NCI-H82 treated with DMSO at 0.1 percent for 48 hours (cell line): Measurements from ENCODE around the gene STRIP1.
"Not testable (repeated sequence)": the region's sequence is repeated elsewhere in the genome, so short reads cannot be mapped to it uniquely, and the experiment has no call there.

ENCODE experiments used
- DNase-seq: peaks from one replicate; lab custom pipeline; 2025; ENCODE audit not compliant: unreplicated experiment; lab: John Stamatoyannopoulos, UW

The STRIP1 gene

DNA sequence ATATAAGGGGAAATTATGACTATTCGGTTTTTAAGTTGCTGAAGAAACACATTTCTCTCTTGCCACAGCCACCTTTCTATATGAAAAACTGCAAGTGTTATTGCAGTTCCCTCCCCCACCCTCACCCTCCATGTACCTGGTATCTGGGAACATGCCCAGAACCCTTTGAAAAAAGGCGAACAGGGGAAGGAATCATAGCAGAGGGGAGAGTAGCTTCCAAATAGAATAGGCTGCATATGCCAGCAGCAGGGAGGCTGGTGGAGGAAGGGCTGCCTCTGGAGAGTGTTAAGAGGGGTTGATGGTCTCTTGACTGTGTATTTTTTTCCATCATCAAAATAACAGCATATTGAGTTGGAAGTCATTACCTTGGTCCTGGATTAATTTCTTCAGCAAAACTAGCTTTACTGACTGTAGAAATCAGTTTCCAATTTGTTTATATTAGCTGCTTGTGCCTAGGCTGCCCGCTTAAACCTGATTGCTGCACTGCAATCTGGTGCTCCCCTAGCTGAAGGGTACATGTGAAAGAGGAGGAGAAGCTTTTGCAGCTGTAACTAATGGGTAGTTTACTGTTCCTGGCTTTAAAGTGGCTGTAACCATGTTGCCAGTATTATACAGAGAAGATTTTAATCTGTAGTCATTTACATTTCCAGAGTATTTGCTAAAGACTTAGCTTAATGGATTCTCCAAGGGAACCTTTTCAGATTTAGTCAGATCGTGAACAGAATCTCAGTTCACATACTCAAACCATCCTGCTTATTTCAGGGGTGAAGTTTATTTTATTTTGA lies 27.2 kb upstream of the STRIP1 start:
- no peak for DNase-seq

- DNase-seq, result no peak
Observed at GRCh38 chr1:110008971-110009565, 25.4 kb upstream of the STRIP1 start.

DNA sequence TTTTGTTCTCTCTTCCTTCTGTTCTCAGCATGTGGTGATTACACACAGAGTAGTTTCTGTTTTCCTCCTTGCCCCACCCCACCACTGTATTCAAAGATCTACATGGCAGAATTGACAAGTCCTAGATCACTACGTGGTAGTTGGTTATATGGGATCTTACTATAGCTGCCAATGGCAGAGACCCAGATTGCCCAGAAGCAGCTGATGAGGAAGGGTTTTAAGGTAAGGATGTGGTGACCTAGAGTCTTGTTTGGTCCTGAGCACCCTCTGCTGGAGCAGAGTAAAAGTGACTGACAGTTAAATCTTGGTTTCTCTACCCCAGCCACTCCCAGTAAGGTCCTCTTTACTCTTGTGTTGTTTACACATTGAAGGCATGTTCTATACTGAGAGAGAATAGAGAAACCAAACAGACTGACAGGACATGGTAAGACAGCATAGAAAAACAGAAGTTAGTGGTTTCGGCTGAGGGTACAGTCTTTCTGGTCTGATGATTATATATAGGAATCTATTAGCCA lies 22.8 kb upstream of the STRIP1 start:
- no peak for DNase-seq

DNA sequence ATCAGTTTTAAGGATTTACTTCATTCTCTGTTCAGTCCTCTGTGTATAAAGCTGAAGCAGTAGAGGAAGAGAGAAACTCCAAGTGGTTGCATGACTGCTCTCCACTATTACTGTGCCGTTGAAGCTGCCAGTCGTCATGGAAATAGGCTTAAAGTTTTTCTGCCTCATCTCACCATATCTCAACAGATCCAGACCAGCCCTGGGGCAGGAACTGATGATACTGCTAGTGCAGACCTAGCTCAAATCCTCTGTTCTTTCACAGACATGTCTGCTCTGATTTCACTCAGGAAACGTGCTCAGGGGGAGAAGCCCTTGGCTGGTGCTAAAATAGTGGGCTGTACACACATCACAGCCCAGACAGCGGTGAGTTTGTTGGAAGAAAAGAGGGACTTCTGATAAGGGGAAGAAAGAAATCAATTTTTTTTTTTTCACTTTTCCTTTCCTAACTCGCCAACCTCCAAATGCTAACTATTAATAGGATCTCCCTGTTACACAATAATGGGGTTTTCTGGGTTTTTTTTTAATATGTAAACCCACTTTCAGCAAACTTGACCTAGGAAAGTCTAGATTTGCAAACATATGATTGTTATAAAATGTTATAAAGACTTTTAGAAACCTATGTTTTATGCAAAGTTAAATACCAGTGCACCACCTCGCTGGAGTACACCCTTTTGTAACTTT lies 22.2 kb upstream of the STRIP1 start:
- DNase-seq, result no peak

DNA sequence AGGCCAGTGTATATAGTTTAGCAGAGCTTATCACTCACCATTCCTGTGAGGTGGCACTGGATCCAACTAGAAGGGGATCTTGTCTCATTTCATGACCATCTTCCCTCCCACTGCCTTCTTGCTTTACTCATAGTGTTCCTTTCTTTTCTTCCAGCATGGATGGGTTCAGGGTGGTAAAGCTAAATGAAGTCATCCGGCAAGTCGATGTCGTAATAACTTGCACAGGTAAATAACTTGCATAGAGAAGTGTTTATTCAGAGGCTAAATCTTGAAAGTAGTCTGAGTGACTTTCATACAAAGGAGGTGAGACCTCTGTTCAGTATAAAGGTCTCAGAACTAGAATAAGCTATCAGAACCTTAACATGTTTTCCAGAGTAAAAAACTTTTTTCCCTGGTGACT lies 16.6 kb upstream of the STRIP1 start:
- no peak for DNase-seq

DNA sequence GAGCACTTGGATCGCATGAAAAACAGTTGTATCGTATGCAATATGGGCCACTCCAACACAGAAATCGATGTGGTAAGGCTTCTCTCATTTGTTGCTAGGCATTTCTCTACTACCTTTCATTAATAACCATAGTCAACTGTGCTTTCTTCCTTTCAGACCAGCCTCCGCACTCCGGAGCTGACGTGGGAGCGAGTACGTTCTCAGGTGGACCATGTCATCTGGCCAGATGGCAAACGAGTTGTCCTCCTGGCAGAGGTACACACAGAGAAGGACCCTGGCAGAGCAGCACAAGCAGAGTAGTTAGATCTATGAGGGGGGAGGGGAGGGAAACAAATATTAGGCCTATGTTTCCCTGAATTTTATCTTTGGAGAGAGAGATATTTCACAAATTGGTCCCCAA lies 16.0 kb upstream of the STRIP1 start:
- no peak for DNase-seq

DNA sequence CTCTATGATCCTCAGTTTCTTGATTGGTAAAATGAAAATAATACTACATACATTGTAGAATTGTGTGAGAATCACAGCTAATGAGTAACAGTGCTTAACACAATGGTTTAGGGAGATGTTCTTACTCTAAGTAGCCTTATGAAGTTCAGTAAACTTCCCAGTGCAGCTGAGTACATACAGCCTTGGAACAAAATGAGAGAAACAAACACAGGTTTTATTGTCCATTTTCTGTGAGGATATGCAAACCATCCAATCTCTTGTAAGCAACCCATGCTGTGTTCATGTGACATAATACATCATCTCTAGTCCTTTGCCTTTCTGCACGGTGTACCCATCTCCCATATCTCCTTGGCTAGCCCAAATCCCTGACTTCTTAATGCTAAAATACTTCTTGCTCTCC lies 14.7 kb upstream of the STRIP1 start:
- DNase-seq, result no peak

DNA sequence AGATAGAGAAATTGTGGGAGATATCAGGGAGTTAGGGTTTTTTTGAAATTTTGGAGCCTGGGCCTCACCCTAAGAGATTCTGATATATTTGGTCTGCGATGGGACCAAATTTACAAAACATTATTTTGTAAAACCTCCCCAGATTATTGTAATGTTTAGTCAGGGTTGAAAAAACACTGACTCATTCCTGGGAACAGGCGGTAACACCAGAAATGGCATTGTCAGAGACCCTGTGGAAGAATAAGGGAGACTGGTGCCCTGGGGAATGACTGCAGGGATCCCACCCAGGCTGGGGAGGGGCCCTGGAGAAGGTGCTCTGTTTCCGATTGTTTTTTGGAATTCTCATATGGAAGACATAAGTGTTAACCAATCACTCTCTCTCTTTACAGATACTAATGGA lies 13.1 kb upstream of the STRIP1 start:
- no peak for DNase-seq

DNA sequence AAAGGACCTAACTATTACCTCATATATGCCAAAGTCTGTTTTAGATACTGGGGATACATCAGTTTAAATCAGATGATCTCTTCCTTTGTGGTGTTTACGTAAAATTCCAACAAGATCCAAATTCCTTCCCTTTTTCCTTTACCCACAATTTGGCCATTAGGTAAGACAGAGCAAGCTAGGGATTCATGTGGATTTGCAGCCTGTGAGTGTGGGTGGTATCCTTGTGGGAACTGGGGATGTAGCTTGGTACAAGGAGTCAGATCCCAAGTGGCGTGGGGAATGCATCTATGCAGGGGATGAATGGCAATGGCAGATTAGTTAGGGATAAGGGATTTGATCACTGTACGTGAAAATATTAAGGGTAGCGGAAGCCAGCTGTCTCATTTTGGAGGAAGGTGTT lies 9.8 kb upstream of the STRIP1 start:
- DNase-seq, result no peak

DNA sequence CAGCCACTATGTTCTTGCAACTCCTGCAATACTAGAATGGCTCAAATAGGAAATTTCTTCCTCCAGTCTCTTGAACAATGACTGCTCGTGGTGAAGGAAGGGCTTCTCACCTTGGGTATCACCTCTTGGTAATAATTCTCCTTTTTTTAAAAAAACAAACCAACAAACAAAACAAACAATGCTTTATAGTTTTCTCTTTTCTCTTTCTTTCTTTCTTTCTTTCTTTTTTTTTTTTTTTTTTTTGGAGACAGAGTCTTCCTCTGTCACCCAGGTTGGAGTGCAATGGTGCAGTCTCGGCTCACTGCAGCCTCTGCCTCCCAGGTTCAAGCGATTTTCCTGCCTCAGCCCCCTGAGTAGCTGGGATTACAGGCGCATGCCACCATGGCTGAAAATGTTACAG lies 3.7 kb upstream of the STRIP1 start:
- not testable (repeated sequence) for DNase-seq

- DNase-seq, result no peak
Observed at GRCh38 chr1:110032327-110032726, 2.1 kb upstream of the STRIP1 start.

- DNase-seq, result no peak
Observed at GRCh38 chr1:110033421-110033820, 1.0 kb upstream of the STRIP1 start.

DNA sequence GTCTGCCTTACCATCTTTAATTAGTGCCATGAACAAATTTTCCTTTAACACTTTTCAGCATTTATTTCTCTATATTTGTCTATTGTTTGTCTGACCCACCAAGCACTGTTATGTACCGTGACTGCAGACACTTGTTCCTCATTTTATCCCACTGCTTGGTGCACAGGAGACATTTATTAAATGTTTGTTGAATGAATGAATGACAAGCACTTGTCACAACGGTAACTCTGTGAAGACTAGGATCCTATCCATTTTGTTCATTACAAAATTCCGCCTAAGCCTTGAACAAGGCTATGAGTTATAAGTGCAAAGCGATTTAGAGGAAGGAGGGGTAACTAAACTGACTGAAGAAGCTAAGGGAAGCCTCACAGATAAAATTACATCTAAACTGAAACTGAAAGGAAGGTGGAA lies 379 bp upstream of the STRIP1 start:
- no peak for DNase-seq

- DNase-seq, result no peak
Observed at GRCh38 chr1:110035236-110035752, 870 bp downstream of the STRIP1 start.

DNA sequence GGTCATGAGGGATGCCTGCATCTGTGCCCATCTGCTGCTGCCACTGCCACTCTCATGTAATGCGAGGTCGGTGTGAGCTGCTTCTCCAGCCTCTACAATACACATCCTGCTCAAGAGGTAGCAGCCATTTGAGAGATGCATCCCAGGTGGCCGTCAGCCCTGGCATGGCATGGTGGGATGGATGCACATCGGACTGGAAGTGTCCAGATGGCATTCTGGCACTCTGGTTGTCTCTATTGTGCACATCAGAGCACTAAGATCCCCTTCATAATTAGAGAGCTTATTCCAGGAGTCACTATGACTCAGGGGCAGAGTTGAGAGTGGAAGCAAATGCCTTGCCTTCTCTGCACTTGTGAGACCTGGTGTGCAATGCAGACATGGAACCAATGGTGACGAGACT lies 3.8 kb downstream of the STRIP1 start:
- no peak for DNase-seq

DNA sequence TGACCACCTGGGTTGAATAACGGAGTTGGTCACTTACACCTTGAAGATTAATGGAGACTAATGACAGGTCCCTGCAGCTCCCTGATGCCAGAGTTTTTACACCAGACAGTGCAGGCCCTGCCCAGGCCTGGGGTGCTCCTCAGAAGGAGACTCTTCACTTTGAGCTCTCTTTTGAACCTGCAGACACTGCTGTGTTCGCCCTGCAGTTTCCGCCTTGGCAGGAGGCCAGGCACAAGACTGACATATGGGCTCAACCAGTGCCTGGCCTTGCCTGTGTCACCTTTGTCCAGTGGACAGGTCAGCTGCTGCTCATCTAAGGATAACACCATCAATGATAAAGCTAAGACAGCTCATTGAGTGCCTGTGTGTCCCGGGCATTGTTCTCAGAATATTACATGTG lies 5.2 kb downstream of the STRIP1 start:
- DNase-seq, result no peak

DNA sequence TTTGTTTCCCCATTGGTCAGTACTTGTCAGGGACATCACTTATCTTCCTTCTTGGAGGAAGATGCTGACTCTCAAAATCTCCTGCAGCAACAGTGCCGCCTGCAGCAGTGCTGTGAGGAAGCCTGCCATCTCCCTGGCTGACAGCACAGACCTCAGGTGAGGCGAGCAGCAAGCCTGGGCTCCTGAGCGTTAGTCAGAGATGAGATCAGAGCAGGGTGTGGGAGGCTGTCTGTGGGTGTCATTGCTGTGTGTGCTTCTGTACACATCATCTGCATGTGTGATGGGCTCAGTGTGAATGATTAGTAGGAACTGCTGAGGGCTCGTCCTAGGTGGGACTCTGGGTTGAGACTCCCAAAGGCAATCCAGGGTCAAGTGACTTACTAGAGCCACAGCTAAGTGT lies 6.1 kb downstream of the STRIP1 start:
- no peak for DNase-seq

- DNase-seq, result no peak
Observed at GRCh38 chr1:110043016-110043415, 8.6 kb downstream of the STRIP1 start.

- no peak for DNase-seq
Observed at GRCh38 chr1:110047463-110047862, 13.0 kb downstream of the STRIP1 start.

DNA sequence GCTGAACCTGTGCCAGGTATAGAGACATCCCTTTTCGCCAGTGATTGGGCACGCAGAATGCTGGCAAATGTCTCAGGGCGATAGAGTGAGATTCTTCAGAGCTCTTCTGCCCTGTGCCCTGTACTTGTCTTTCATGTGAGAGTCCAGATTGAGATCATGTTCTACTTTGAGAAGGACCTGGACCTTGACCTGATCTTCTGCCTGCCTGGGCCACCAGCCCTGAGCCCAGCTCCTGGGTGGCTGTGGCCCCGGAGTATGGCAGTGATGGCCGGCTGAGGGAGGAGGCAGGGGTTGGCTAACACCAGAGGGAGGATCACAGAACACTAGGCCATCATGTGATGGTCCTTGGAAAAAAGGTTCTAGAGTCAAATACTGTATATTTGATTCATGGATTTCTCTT lies 13.8 kb downstream of the STRIP1 start:
- DNase-seq, result no peak

- DNase-seq, result no peak
Observed at GRCh38 chr1:110048923-110049601, 14.6 kb downstream of the STRIP1 start.
